KMS-11 (cell line): ENCODE data around the gene IL17RD.

Experiments
- H2AFZ ChIP-seq: fragments of 200-600 bp; sonication (generic); 2 replicates; pipeline ENCODE4 v1.6.1; 2016; ENCODE audit warnings: antibody characterized with exemption, mixed run types, low read depth
- H3K27ac ChIP-seq: fragments of 200-600 bp; sonication (generic); 2 replicates; pipeline ENCODE4 v1.6.1; 2016; ENCODE audit warnings: mild to moderate bottlenecking, mixed run types
- H3K27me3 ChIP-seq: fragments of 200-600 bp; sonication (generic); 2 replicates; pipeline ENCODE4 v1.6.1; 2017; ENCODE audit warnings: mild to moderate bottlenecking, low read depth, mixed run types, moderate library complexity; ENCODE audit not compliant: insufficient read depth
- H3K36me3 ChIP-seq: fragments of 200-600 bp; sonication (generic); 2 replicates; pipeline ENCODE4 v1.6.1; 2017; ENCODE audit warnings: mild to moderate bottlenecking, mixed run types; ENCODE audit not compliant: insufficient read depth
- H3K4me1 ChIP-seq: fragments of 200-600 bp; sonication (generic); 2 replicates; pipeline ENCODE4 v1.6.1; 2016; ENCODE audit warnings: mild to moderate bottlenecking, low read depth, mixed run types; ENCODE audit not compliant: poor library complexity, severe bottlenecking
- H3K4me2 ChIP-seq: fragments of 200-600 bp; sonication (generic); 2 replicates; pipeline ENCODE4 v1.7.0; 2016; ENCODE audit warnings: mild to moderate bottlenecking, mixed run types
- H3K4me3 ChIP-seq: fragments of 200-600 bp; sonication (generic); IDR thresholded peaks from 2 replicates; pipeline ENCODE4 v1.6.1; 2017; ENCODE audit warnings: low read depth, low read length, mixed read lengths; ENCODE audit not compliant: insufficient read depth
- H3K79me2 ChIP-seq: fragments of 200-600 bp; sonication (generic); 2 replicates; pipeline ENCODE4 v1.6.1; 2016; ENCODE audit warnings: low read depth, mixed run types; ENCODE audit not compliant: insufficient read depth
- H3K9ac ChIP-seq: fragments of 200-600 bp; sonication (generic); 2 replicates; pipeline ENCODE4 v1.6.1; 2016; ENCODE audit warnings: mild to moderate bottlenecking, mixed run types
- H4K20me1 ChIP-seq: fragments of 200-600 bp; sonication (generic); 2 replicates; pipeline ENCODE4 v1.6.1; 2016; ENCODE audit warnings: mild to moderate bottlenecking, mixed run types; ENCODE audit not compliant: insufficient read depth
- CTCF ChIP-seq: fragments of 200-600 bp; sonication (generic); conservative IDR thresholded peaks from 2 replicates; pipeline ENCODE4 v1.6.1; 2017; ENCODE audit warnings: low read depth, mild to moderate bottlenecking, antibody characterized with exemption, low read length, moderate library complexity, mixed read lengths

IL17RD gene

GRCh38 chr3:57081173-57081572 lies 84.0 kb downstream of the IL17RD start:
- TF ChIP-seq CTCF = no peak
- H3K4me2 ChIP-seq = no peak overlapping the region

GRCh38 chr3:57080171-57080570 lies 85.0 kb downstream of the IL17RD start:
- H2AFZ ChIP-seq = no peak overlapping the region

More at GRCh38 chr3:57081173-57081572, 84.0 kb downstream of the IL17RD start:
- Histone ChIP-seq H3K79me2 (no peaks in the 10 kb centered on the region), H3K4me3 (no peak overlapping the region), H3K27me3 (no peaks in the 10 kb centered on the region), H3K27ac (no peak overlapping the region), H2AFZ (no peak overlapping the region), H3K9ac (no peak overlapping the region), H4K20me1 (no peaks in the 10 kb centered on the region), H3K4me1 (no peaks in the 10 kb centered on the region), H3K36me3 (no peaks in the 10 kb centered on the region)

GRCh38 chr3:57079474-57079831 lies 85.7 kb downstream of the IL17RD start:
- Histone ChIP-seq H3K79me2 (no peaks in the 10 kb centered on the region), H3K36me3 (no peaks in the 10 kb centered on the region), H3K4me3 (peak overlapping the region; percentile 73), H2AFZ (peak overlapping the region; percentile 66), H3K4me2 (no peak overlapping the region), H3K4me1 (no peaks in the 10 kb centered on the region), H3K27ac (no peak overlapping the region), H3K27me3 (no peaks in the 10 kb centered on the region), H3K9ac (no peak overlapping the region; the same call in 1 of the 2 replicates), H4K20me1 (no peaks in the 10 kb centered on the region)
- no peak for TF ChIP-seq CTCF

More at GRCh38 chr3:57080171-57080570, 85.0 kb downstream of the IL17RD start:
- Histone ChIP-seq H3K4me3 (no peak overlapping the region), H3K79me2 (no peaks in the 10 kb centered on the region), H3K4me2 (no peak overlapping the region), H3K4me1 (no peaks in the 10 kb centered on the region), H3K27me3 (no peaks in the 10 kb centered on the region), H3K9ac (no peak overlapping the region), H3K27ac (no peak overlapping the region), H4K20me1 (no peaks in the 10 kb centered on the region), H3K36me3 (no peaks in the 10 kb centered on the region)
- no peak for TF ChIP-seq CTCF

DNA sequence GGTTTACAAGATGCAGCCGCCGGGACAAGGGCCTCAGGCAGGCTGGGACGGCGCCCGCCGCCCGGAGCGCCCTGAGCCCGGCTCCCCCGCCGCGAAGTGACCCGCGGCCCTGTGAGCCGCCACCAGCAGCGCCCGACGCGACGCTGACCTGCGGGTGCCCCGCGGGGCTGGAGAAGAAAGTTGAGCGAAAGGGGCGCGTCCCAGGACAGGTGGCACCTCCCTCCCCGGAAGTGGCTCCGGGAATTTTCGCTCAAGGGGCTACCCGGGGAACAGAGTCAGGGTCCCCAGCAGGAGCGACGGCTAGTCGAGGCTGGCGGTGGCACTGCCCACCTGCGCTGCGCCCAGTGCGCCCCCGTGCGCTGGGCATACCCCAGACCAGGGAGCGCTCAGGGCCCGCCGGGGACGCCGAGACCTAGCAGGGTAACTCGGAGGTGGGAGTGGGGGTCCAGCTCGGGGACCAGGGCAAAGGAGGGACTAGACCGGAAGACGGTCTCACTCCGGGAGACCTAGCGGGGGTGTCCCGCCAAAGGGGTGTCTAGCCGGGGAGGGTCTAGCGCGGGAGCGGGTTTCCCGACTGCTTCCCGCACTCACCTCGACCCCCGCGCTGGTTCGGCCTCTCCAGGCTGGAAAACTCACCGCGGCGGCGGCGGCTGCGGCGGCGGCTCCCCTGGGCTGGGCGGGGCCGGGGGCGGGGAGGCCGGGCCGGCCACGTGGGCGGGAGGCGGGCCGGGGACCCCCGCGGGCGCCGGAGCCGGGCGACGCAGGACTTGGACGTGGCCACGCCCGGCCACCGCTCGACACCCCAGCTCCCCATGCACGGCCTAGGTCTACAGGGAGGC lies 86.3 kb downstream of the IL17RD start:
- no peaks in the 10 kb centered on the region for H4K20me1 ChIP-seq
- H3K9ac ChIP-seq = peak overlapping the region; percentile 42; the same call in 1 of the 2 replicates
- no peaks in the 10 kb centered on the region for H3K27me3 ChIP-seq
- H3K4me2 ChIP-seq = peak overlapping the region; percentile 60
- H3K4me3 ChIP-seq = peak overlapping the region; percentile 73
- no peak for TF ChIP-seq CTCF
- H3K36me3 ChIP-seq = no peaks in the 10 kb centered on the region
- H3K4me1 ChIP-seq = no peaks in the 10 kb centered on the region
- H2AFZ ChIP-seq = peak overlapping the region; percentile 69
- H3K79me2 ChIP-seq = no peaks in the 10 kb centered on the region
- no peak overlapping the region for H3K27ac ChIP-seq
